ENCODE results near the gene DDX43. TPM values are rescaled to one million over a fixed set of nuclear protein-coding genes. Genes with fewer than 3 reads are reported as not detected.

The DDX43 gene
- total and polyA plus RNA-seq, 2 of the 4 experiments (the other 2 are of a cell fraction), result 0.07 TPM; not detected in 1

- no peak overlapping the region; a peak in 2 of 4 replicates for H4K8ac ChIP-seq (ENCODE audit: low read depth in 2 of 2, low read length in 2 of 2)
- H3K18ac ChIP-seq (ENCODE audit: low read depth, low read length), result no peak overlapping the region
- no TSS peak for BruUV-seq (replicated peaks)
- intact Hi-C loops (cut with micrococcal nuclease) (loop anchor here (2.0 to 5.0 kb wide), 2 partner anchors 64 to 104 kb away; partner anchors contain the start of gene CGAS), dilution Hi-C loops (cut with HindIII; ENCODE audit: low sequenced_read_pairs, unreplicated experiment) (no loop called here), in situ Hi-C loops (cut with MboI; ENCODE audit: low sequenced_read_pairs) (no loop called here)
- H3K9me3 ChIP-seq (ENCODE audit: control insufficient read depth, insufficient read depth, low read length), result no peaks in the 10 kb centered on the region
- H3K9ac ChIP-seq (ENCODE audit: low read depth, low read length), result peak overlapping the region; percentile 10; the same call in 1 of the 2 replicates
- no peaks in the 10 kb centered on the region for H3K79me1 ChIP-seq (ENCODE audit: low read depth in 1 of 2, low read length in 2 of 2)
- peak overlapping the region; percentile 91 for H2AFZ ChIP-seq (replicated peaks; ENCODE audit: low read length, poor library complexity)
- TF ChIP-seq BHLHE40 (IDR thresholded peaks at IDR 0.05; ENCODE audit: low read depth, low read length) (no peak), MXI1 (IDR thresholded peaks at IDR 0.05; ENCODE audit: borderline replicate concordance, low read depth, low read length) (no peak), FOS (IDR thresholded peaks at IDR 0.05; ENCODE audit: low read depth, low read length) (no peak), RFX5 (IDR thresholded peaks at IDR 0.05; ENCODE audit: low read depth, low read length) (no peak), CTCF (conservative IDR thresholded peaks at IDR 0.05; ENCODE audit: low read depth, low read length) (no peak), SMC3 (IDR thresholded peaks at IDR 0.05; ENCODE audit: low read depth, low read length) (no peak), CHD1 (IDR thresholded peaks at IDR 0.05; ENCODE audit: low read depth, low read length) (no peak), NFE2L2 (IDR thresholded peaks at IDR 0.05; ENCODE audit: low read depth, low read length) (no peak), MAFK (IDR thresholded peaks at IDR 0.05; ENCODE audit: low read depth, low read length) (no peak)
- H4K5ac ChIP-seq (ENCODE audit: low read depth, low read length), result no peak overlapping the region
- no peak overlapping the region for H2BK120ac ChIP-seq (ENCODE audit: low read depth, low read length)
- no peak overlapping the region for H4K91ac ChIP-seq (ENCODE audit: insufficient read depth, low read depth, low read length)
- no peaks in the 10 kb centered on the region for H3K9me1 ChIP-seq (ENCODE audit: insufficient read depth, low read length)
- H3K27ac ChIP-seq (ENCODE audit: insufficient read depth, low read length), result no peak overlapping the region
- H2AK9ac ChIP-seq (replicated peaks; ENCODE audit: low read depth, low read length, poor library complexity), result no peak overlapping the region
- H2BK15ac ChIP-seq (ENCODE audit: low read depth, low read length), result no peak overlapping the region
- H3K36me3 ChIP-seq (ENCODE audit: control insufficient read depth, insufficient read depth, low read length), result no peaks in the 10 kb centered on the region
- H3K4me3 ChIP-seq (ENCODE audit: insufficient read depth, low read depth, low read length), result peak overlapping the region; percentile 45
- H3K4ac ChIP-seq (ENCODE audit: low read depth, low read length), result no peak overlapping the region
- ChIA-PET CTCF (interaction anchor here (1.0 to 1.6 kb wide), 5 partner anchors 10 to 772 kb away, joined by 3 to 5 read pairs (median 4); no protein-coding TSS in a partner anchor), POLR2A (ENCODE audit: unreplicated experiment) (no interaction called here)
- peak overlapping the region; percentile 83 for H3K4me2 ChIP-seq (ENCODE audit: low read depth, low read length)
- ATAC-seq (ENCODE audit: low read depth), result peak; percentile 43
- no peaks in the 10 kb centered on the region for H4K20me1 ChIP-seq (ENCODE audit: insufficient read depth, low read length)
- H3K56ac ChIP-seq (ENCODE audit: extremely low read depth, insufficient read depth, low read length), result no peak overlapping the region
- H2BK20ac ChIP-seq (ENCODE audit: low read depth, low read length), result no peak overlapping the region
- no peaks in the 10 kb centered on the region for H3K27me3 ChIP-seq (ENCODE audit: control insufficient read depth, insufficient read depth, low read length)
- H3K14ac ChIP-seq (replicated peaks; ENCODE audit: low read depth, low read length), result no peak overlapping the region
- H2BK5ac ChIP-seq (ENCODE audit: low read depth, low read length, poor library complexity, severe bottlenecking), result no peak overlapping the region
- H3K4me1 ChIP-seq (ENCODE audit: control insufficient read depth, insufficient read depth, low read length), result no peaks in the 10 kb centered on the region
- no peak for DNase-seq
- no peak overlapping the region for H2AK5ac ChIP-seq (ENCODE audit: low read depth, low read length)
- no CpG with 5 or more reads among the region's 4 CpGs for WGBS, 2 experiments (ENCODE audit: extremely low coverage in 2 of 2, insufficient read length in 1 of 2)
- no peak overlapping the region for H3K23ac ChIP-seq (ENCODE audit: low read depth, low read length)
These were observed 6.2 kb upstream of the DDX43 start for GRCh38 chr6:73388433-73388799.

Measured in IMR-90 (cell line).